Measurements from ENCODE around the gene LUZP2.

LUZP2 gene

GRCh38 chr11:24567380-24567779 lies 70.5 kb downstream of the LUZP2 start:
- no peak for DNase-seq (ENCODE audit: low spot score)

- DNase-seq (ENCODE audit: low spot score) = no peak
Measured at GRCh38 chr11:24572376-24572775, 75.5 kb downstream of the LUZP2 start.

GRCh38 chr11:24574461-24574860 lies 77.6 kb downstream of the LUZP2 start:
- DNase-seq (ENCODE audit: low spot score) = no peak

GRCh38 chr11:24575392-24575791 lies 78.5 kb downstream of the LUZP2 start:
- no peak for DNase-seq (ENCODE audit: low spot score)

- DNase-seq (ENCODE audit: low spot score) = no peak
Measured at GRCh38 chr11:24585192-24585591, 88.3 kb downstream of the LUZP2 start.

GRCh38 chr11:24587635-24588034 lies 90.8 kb downstream of the LUZP2 start:
- no peak for DNase-seq (ENCODE audit: low spot score)

GRCh38 chr11:24588081-24588480 lies 91.2 kb downstream of the LUZP2 start:
- DNase-seq (ENCODE audit: low spot score) = no peak

GRCh38 chr11:24589064-24589463 lies 92.2 kb downstream of the LUZP2 start:
- no peak for DNase-seq (ENCODE audit: low spot score)

GRCh38 chr11:24591283-24591682 lies 94.4 kb downstream of the LUZP2 start:
- DNase-seq (ENCODE audit: low spot score) = no peak

GRCh38 chr11:24592360-24592759 lies 95.5 kb downstream of the LUZP2 start:
- no peak for DNase-seq (ENCODE audit: low spot score)

- DNase-seq (ENCODE audit: low spot score) = no peak
Measured at GRCh38 chr11:24593332-24593731, 96.5 kb downstream of the LUZP2 start.

GRCh38 chr11:24594401-24594800 lies 97.5 kb downstream of the LUZP2 start:
- DNase-seq (ENCODE audit: low spot score) = no peak

- no peak for DNase-seq (ENCODE audit: low spot score)
Measured at GRCh38 chr11:24598641-24599040, 101.8 kb downstream of the LUZP2 start.

- peak; percentile 29 for DNase-seq (ENCODE audit: low spot score)
Measured at GRCh38 chr11:24609192-24610119, 112.6 kb downstream of the LUZP2 start.

- no peak for DNase-seq (ENCODE audit: low spot score)
Measured at GRCh38 chr11:24615451-24616160, 118.8 kb downstream of the LUZP2 start.

- no peak for DNase-seq (ENCODE audit: low spot score)
Measured at GRCh38 chr11:24617856-24618255, 121.0 kb downstream of the LUZP2 start.

- DNase-seq (ENCODE audit: low spot score) = no peak
Measured at GRCh38 chr11:24619900-24620299, 123.0 kb downstream of the LUZP2 start.

GRCh38 chr11:24622262-24622661 lies 125.4 kb downstream of the LUZP2 start:
- DNase-seq (ENCODE audit: low spot score) = no peak

GRCh38 chr11:24623121-24623520 lies 126.3 kb downstream of the LUZP2 start:
- DNase-seq (ENCODE audit: low spot score) = no peak

GRCh38 chr11:24624432-24624831 lies 127.6 kb downstream of the LUZP2 start:
- DNase-seq (ENCODE audit: low spot score) = no peak

GRCh38 chr11:24625975-24626374 lies 129.1 kb downstream of the LUZP2 start:
- DNase-seq (ENCODE audit: low spot score) = no peak

GRCh38 chr11:24628224-24628776 lies 131.4 kb downstream of the LUZP2 start:
- no peak for DNase-seq (ENCODE audit: low spot score)

GRCh38 chr11:24634606-24635160 lies 137.8 kb downstream of the LUZP2 start:
- no peak for DNase-seq (ENCODE audit: low spot score)
